Astrocyte of the spinal cord (primary cell): Measurements from ENCODE around the gene TWF2.

Experiments used
- DNase-seq: peaks from one replicate; pipeline ENCODE4 v3.0.0; 2011; ENCODE audit warnings: low read depth, low spot score
- H3K4me3 ChIP-seq: 2 replicates; pipeline ENCODE4 v1.5.1; 2011; ENCODE audit warnings: low read depth, mild to moderate bottlenecking, low read length, moderate library complexity
- CTCF ChIP-seq: IDR thresholded peaks from 2 replicates; pipeline ENCODE4 v1.5.1; 2012; ENCODE audit warnings: low read depth, mild to moderate bottlenecking, low read length, inconsistent platforms
- in situ Hi-C: cut with HindIII; loops from 2 replicates; pipeline ENCODE4 v1.10.0; 2017; ENCODE audit warnings: low sequenced_read_pairs

Gene TWF2

GRCh38 chr3:52228751-52229291 is 10.1 kb downstream of the TWF2 start:
- no peak for DNase-seq
- no peak overlapping the region for H3K4me3 ChIP-seq
- no peak for TF ChIP-seq CTCF
- in situ Hi-C loops: no loop called here

- in situ Hi-C loops: no loop called here
- H3K4me3 ChIP-seq: no peak overlapping the region
- no peak for TF ChIP-seq CTCF
- no peak for DNase-seq
These were observed 10.7 kb downstream of the TWF2 start for GRCh38 chr3:52228266-52228665.

- H3K4me3 ChIP-seq: no peak overlapping the region
- DNase-seq: no peak
- TF ChIP-seq CTCF: no peak
- in situ Hi-C loops: no loop called here
These were observed 11.2 kb downstream of the TWF2 start for GRCh38 chr3:52227766-52228165.

- in situ Hi-C loops: no loop called here
- no peak overlapping the region for H3K4me3 ChIP-seq
- TF ChIP-seq CTCF: no peak
- no peak for DNase-seq
These were observed 11.8 kb downstream of the TWF2 start for GRCh38 chr3:52227117-52227516.

GRCh38 chr3:52226229-52226817 is 12.6 kb downstream of the TWF2 start:
- H3K4me3 ChIP-seq: no peak overlapping the region
- TF ChIP-seq CTCF: no peak
- no peak for DNase-seq
- in situ Hi-C loops: no loop called here

GRCh38 chr3:52225452-52226228 is 13.3 kb downstream of the TWF2 start, which contains the start of gene TLR9:
Gene TLR9, minus strand, starts transcription at chr3:52225645. Its CDS starts 116 bp downstream, at chr3:52225529.
- DNase-seq: no peak
- in situ Hi-C loops: no loop called here
- H3K4me3 ChIP-seq: no peak within 1 kb of the TSS
- TF ChIP-seq CTCF: no peak
